TTC549 (cell line): ENCODE data around the gene SRM.

ENCODE experiments used
- FAIRE-seq: peaks from 2 replicates; lab custom pipeline; 2012; peaks lifted over from hg19 to GRCh38; lab: Jason Lieb, UNC

SRM gene

DNA sequence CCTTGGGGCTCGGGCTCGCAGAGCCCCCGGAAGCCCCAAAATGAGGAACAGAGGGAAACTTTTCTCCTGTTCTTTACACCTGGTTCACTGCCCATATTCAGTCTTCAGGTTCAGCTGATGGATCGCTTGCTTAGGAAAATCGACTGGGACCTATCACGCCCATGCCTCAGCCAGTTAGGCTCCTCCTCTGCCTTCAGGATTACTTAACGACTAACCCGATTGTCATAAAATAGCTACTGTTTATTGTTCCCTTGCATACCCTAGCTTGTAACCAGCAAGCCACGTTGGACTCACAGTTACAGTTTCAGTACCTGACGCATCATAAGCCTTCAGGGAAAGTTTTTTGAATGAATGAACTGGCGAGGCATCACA lies 46.7 kb downstream of the SRM start:
- FAIRE-seq = no peak

DNA sequence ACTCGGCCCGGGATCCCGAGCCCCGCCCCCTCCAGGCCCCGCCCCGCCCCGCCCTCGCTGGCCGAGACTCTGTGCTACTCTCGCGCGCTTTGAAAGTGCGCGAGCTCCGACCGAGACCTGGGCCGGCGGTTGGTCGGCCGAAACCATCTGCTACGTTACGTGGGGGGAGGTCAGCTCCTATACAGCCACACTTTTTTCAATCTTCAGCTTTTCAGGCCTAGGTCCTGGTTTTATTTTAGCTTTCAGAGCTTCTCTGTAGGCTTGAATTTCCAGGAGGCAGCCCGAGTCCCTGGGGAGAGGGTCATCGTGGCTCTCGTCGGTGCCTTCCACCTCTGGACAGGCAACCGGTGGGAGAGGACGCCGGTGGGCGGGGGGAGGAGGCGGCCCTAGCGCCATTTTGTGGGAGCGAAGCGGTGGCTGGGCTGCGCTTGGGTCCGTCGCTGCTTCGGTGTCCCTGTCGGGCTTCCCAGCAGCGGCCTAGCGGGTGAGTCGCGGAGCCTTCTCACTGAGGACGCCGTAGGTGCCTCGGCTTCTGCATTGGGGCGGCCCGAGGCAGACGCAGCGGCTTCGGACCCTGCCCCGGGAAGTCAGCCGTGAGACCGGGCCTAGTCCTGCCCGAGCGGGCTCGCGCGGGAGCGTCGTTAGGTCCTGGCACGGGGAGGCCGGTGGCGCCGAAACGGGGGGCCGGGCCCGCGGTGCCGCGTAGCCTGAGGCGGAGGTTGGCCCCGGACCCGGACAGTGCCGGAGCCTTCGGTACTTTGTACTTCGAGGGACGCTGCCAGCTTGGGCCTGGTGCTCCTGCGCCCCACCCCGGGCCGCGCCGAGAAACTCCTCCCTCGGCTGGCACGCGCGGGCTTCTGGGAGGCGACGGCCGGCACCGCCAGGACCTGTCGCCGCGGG lies 47.3 kb downstream of the SRM start, which contains the start of gene TARDBP:
Gene TARDBP (plus strand): TSS at position 395 of the 900 bp plus-strand sequence. CDS start 1,074 bp downstream, outside the sequence.
- no peak for FAIRE-seq
